A549 (cell line): Measurements from ENCODE around the gene TUBA8. TPM values are rescaled to one million over a fixed set of nuclear protein-coding genes. Genes with fewer than 3 reads are reported as not detected.

Experiments used
- ATAC-seq, 2 experiments: fragments of 200-7000 bp in 1 of 2; fragments of >200 bp in 1 of 2; cut with Nextera tagmentation in 1 of 2; cut with Tn5 transposase in 1 of 2; 3 replicates each; pipeline versions ENCODE4 v1.8.0 to v1.9.1; 2018 to 2020; ENCODE audit warnings: mild to moderate bottlenecking in 1 of 2, moderate library complexity in 1 of 2
- CTCF ChIA-PET: fragments of 300-600 bp; sonication (Branson Sonifier 250); formaldehyde crosslinking; extraction: SDS; loops from one replicate; lab custom pipeline; 2021; ENCODE audit warnings: antibody characterized with exemption, inconsistent platforms; lab: Yijun Ruan, JAX
- POLR2A ChIA-PET: fragments of 350-600 bp; formaldehyde crosslinking; extraction: SDS; loops from one replicate; lab custom pipeline; 2021; ENCODE audit warnings: antibody characterized with exemption, inconsistent platforms; lab: Yijun Ruan, JAX
- DNase-seq, 2 experiments: peaks; one replicate each; pipeline versions ENCODE4 v3.0.0 to v3.0.0-alpha.2; 2011 to 2016; ENCODE audit warnings: low read depth in 1 of 2, low spot score in 1 of 2
- FAIRE-seq: peaks from 2 replicates; lab custom pipeline; 2011; peaks lifted over from hg19 to GRCh38; lab: Jason Lieb, UNC
- H3K27ac ChIP-seq, 2 experiments: fragments of >200 bp; sonication (Bioruptor Twin); formaldehyde crosslinking; 3 replicates each; pipeline ENCODE4 v1.5.1; 2016 to 2017
- H3K4me1 ChIP-seq: fragments of >200 bp; sonication (Bioruptor Twin); formaldehyde crosslinking; 3 replicates; pipeline ENCODE4 v1.6.1; 2016
- H3K4me2 ChIP-seq: fragments of >200 bp; sonication (Bioruptor Twin); formaldehyde crosslinking; 3 replicates; pipeline ENCODE4 v1.6.1; 2016
- H3K4me3 ChIP-seq: fragments of >200 bp; sonication (Bioruptor Twin); formaldehyde crosslinking; 3 replicates; pipeline ENCODE4 v1.5.1; 2016
- H3K9me3 ChIP-seq: fragments of >200 bp; sonication (Bioruptor Twin); formaldehyde crosslinking; 3 replicates; pipeline ENCODE4 v1.6.1; 2016
- CBX8 ChIP-seq: fragments of 200-600 bp; sonication (generic); IDR thresholded peaks from 2 replicates; pipeline ENCODE4 v1.6.1; 2016
- CEBPB ChIP-seq, 2 experiments: fragments of >200 bp in 1 of 2; sonication (Bioruptor Twin) in 1 of 2; formaldehyde crosslinking in 1 of 2; IDR thresholded peaks; 2 replicates each; pipeline ENCODE4 v1.6.1; 2012 to 2016
- CHD2 ChIP-seq: fragments of 150-350 bp; IDR thresholded peaks from 2 replicates; pipeline ENCODE4 v1.6.1; 2014; ENCODE audit warnings: low read length; ENCODE audit not compliant: partially characterized antibody
- CHD4 ChIP-seq: fragments of 200-600 bp; sonication (generic); IDR thresholded peaks from 2 replicates; pipeline ENCODE4 v1.6.1; 2016; ENCODE audit warnings: antibody characterized with exemption, mild to moderate bottlenecking, borderline replicate concordance
- CTCF ChIP-seq: fragments of >200 bp; sonication (Bioruptor Twin); formaldehyde crosslinking; IDR thresholded peaks from 3 replicates; pipeline ENCODE4 v1.5.1; 2016
- EHMT2 ChIP-seq: fragments of 200-600 bp; sonication (generic); IDR thresholded peaks from 2 replicates; pipeline ENCODE4 v1.6.1; 2016; ENCODE audit warnings: antibody characterized with exemption, low read depth, mild to moderate bottlenecking, moderate library complexity
- EP300 ChIP-seq, 2 experiments: fragments of >200 bp; sonication (Bioruptor Twin); formaldehyde crosslinking; IDR thresholded peaks; 2 replicates in 1 of 2; 3 replicates in 1 of 2; pipeline ENCODE4 v1.6.1; 2016 to 2017
- ESRRA ChIP-seq: fragments of 150-350 bp; IDR thresholded peaks from 2 replicates; pipeline ENCODE4 v1.6.1; 2014; ENCODE audit warnings: mild to moderate bottlenecking, low read length, borderline replicate concordance
- FOSB ChIP-seq: fragments of 250-450 bp; sonication (Bioruptor Pico); IDR thresholded peaks from 2 replicates; pipeline ENCODE4 v1.5.0; 2020; ENCODE audit warnings: mild to moderate bottlenecking, moderate library complexity
- FOXS1 ChIP-seq: fragments of 250-450 bp; sonication (Bioruptor Pico); IDR thresholded peaks from 2 replicates; pipeline ENCODE4 v1.5.0; 2020; ENCODE audit warnings: mild to moderate bottlenecking, moderate library complexity
- HDAC2 ChIP-seq: fragments of 200-600 bp; sonication (generic); IDR thresholded peaks from 2 replicates; pipeline ENCODE4 v1.6.1; 2016
- HOXB13 ChIP-seq: fragments of 250-450 bp; sonication (Bioruptor Pico); IDR thresholded peaks from 2 replicates; pipeline ENCODE4 v1.5.0; 2020; ENCODE audit warnings: low read depth, mild to moderate bottlenecking, moderate library complexity
- MAZ ChIP-seq: fragments of 150-350 bp; IDR thresholded peaks from 2 replicates; pipeline ENCODE4 v1.6.1; 2014; ENCODE audit warnings: antibody characterized with exemption, low read depth, low read length, borderline replicate concordance
- MYC ChIP-seq: IDR thresholded peaks from 2 replicates; pipeline ENCODE4 v1.6.1; 2012; ENCODE audit warnings: mild to moderate bottlenecking, inconsistent platforms, low read length, improper control_type of control experiment, borderline replicate concordance
- NFE2L2 ChIP-seq: fragments of 150-350 bp; conservative IDR thresholded peaks from 2 replicates; pipeline ENCODE4 v1.6.1; 2014; ENCODE audit warnings: low read length
- NR3C1 ChIP-seq: fragments of >200 bp; sonication (Bioruptor Twin); formaldehyde crosslinking; IDR thresholded peaks from 3 replicates; pipeline ENCODE4 v1.6.1; 2017
- POLR2A ChIP-seq: IDR thresholded peaks from 2 replicates; pipeline ENCODE4 v1.6.1; 2012; ENCODE audit warnings: mild to moderate bottlenecking, low read length
- RARB ChIP-seq: fragments of 250-450 bp; sonication (Bioruptor Pico); IDR thresholded peaks from 2 replicates; pipeline ENCODE4 v1.8.0; 2021; ENCODE audit warnings: mild to moderate bottlenecking, moderate library complexity
- RCOR1 ChIP-seq: fragments of 150-350 bp; IDR thresholded peaks from 2 replicates; pipeline ENCODE4 v1.6.1; 2014; ENCODE audit warnings: antibody characterized with exemption, low read length, low read depth
- RNF2 ChIP-seq: fragments of 200-600 bp; sonication (generic); IDR thresholded peaks from 2 replicates; pipeline ENCODE4 v1.6.1; 2016; ENCODE audit warnings: low read depth, mild to moderate bottlenecking, antibody characterized with exemption, moderate library complexity, borderline replicate concordance
- TFCP2L1 ChIP-seq: fragments of 250-450 bp; sonication (Bioruptor Pico); IDR thresholded peaks from 2 replicates; pipeline ENCODE4 v1.5.0; 2021; ENCODE audit warnings: mild to moderate bottlenecking
- ZNF302 ChIP-seq: fragments of 250-450 bp; sonication (Bioruptor Pico); IDR thresholded peaks from 2 replicates; pipeline ENCODE4 v1.9.0; 2021; ENCODE audit warnings: inconsistent platforms, mild to moderate bottlenecking, moderate library complexity
- WGBS: methylation state at CpG from one replicate; pipeline ENCODE4 v1.1.6; 2017; ENCODE audit errors: missing lambda C conversion rate; 5-methylcytosine and 5-hydroxymethylcytosine counted together
- polyA plus RNA-seq, 4 experiments: library from polyadenylated mRNA; depleted of rRNA in 3 of 4; stranded (reverse); fragments of >200 nt; fragmentation: RNase III in 1 of 4; extraction: RNeasy Plus Mini Kit Qiagen cat#74134 plus additional on column Dnase treatment in 1 of 4; gene quantifications; 2 replicates in 3 of 4; 3 replicates in 1 of 4; pipeline ENCODE4 v1.2.3, GENCODE V29; 2011 to 2017
- TF ChIP-seq, protein P1 (sequence below): fragments of 200-600 bp; sonication (generic); IDR thresholded peaks from 2 replicates; pipeline ENCODE4 v1.6.1; 2016; ENCODE audit warnings: antibody characterized with exemption, mild to moderate bottlenecking, moderate library complexity

Gene TUBA8
- polyA plus RNA-seq, 2 of the 4 experiments (the other 2 are of a cell fraction): 0.13 to 0.66 TPM

DNA sequence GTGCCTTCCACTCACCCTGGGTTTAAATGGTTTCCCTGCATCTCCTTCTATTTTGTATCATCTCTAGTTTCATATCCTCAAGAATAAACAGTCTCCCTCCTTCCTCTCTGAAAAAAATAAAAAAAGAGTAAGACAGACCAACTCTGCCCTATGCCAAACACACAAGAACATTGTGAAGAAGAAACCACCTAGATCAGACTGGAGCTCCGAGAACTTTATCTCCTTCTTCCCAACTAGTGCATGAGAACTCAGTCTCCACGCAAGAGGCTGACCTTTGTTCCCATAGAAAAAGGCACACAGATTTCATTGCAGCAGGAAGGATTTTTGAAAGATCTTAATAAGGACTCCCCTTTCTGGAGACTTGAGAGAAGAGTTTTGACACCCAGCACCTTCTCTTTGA lies 41.6 kb upstream of the TUBA8 start:
- 90% methylated on average over 2 of the region's 2 CpGs for WGBS
- peak overlapping the region; percentile 34 to 42; a peak in 3 of 6 replicates for H3K27ac ChIP-seq
- H3K4me2 ChIP-seq: no peak overlapping the region
- H3K4me3 ChIP-seq: no peak overlapping the region
- H3K4me1 ChIP-seq: peaks cover 20% of the 10 kb centered on the region
- POLR2A ChIA-PET: no interaction called here
- TF ChIP-seq CEBPB (IDR thresholded peaks at IDR 0.05) (no peak), ZNF302 (no peak), RCOR1 (no peak), RARB (CRISPR knock-in tag) (no peak), TFCP2L1 (CRISPR knock-in tag) (no peak), RNF2 (no peak), CTCF (no peak), HDAC2 (no peak), MYC (no peak), MAZ (no peak), FOXS1 (CRISPR knock-in tag) (no peak), ESRRA (no peak), NR3C1 (no peak), CBX8 (no peak), NFE2L2 (no peak), CHD4 (no peak)
- TF ChIP-seq, protein P1, sequence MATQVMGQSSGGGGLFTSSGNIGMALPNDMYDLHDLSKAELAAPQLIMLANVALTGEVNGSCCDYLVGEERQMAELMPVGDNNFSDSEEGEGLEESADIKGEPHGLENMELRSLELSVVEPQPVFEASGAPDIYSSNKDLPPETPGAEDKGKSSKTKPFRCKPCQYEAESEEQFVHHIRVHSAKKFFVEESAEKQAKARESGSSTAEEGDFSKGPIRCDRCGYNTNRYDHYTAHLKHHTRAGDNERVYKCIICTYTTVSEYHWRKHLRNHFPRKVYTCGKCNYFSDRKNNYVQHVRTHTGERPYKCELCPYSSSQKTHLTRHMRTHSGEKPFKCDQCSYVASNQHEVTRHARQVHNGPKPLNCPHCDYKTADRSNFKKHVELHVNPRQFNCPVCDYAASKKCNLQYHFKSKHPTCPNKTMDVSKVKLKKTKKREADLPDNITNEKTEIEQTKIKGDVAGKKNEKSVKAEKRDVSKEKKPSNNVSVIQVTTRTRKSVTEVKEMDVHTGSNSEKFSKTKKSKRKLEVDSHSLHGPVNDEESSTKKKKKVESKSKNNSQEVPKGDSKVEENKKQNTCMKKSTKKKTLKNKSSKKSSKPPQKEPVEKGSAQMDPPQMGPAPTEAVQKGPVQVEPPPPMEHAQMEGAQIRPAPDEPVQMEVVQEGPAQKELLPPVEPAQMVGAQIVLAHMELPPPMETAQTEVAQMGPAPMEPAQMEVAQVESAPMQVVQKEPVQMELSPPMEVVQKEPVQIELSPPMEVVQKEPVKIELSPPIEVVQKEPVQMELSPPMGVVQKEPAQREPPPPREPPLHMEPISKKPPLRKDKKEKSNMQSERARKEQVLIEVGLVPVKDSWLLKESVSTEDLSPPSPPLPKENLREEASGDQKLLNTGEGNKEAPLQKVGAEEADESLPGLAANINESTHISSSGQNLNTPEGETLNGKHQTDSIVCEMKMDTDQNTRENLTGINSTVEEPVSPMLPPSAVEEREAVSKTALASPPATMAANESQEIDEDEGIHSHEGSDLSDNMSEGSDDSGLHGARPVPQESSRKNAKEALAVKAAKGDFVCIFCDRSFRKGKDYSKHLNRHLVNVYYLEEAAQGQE: no peak
- H3K9me3 ChIP-seq: no peaks in the 10 kb centered on the region
- CTCF ChIA-PET: interaction anchor here (0.7 to 1.4 kb wide), 2 partner anchors 45 to 68 kb away, joined by 3 to 5 read pairs; partner anchors contain the start of gene MICAL3
- FAIRE-seq (no peak), ATAC-seq (no peak), DNase-seq (no peak)

DNA sequence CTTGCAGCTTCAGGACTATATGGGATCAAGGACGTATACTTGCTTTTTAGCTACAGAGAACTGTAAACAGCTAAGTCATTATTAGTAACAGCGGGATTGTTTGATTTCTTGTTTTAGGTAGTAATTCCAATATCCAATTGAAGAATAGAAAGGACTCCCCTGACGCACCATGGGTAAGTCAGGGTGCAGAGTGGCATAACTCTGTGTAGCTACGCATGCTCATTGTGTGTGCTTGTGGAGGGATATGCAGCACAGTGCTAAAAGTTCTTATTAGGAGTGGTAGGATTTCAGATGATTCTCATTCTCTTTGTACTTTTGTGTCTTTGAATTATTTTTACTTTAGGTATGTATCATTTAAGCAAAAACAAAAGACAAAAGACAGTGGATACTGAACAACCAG lies 40.6 kb upstream of the TUBA8 start:
- TF ChIP-seq HOXB13 (no peak), POLR2A (no peak), CHD4 (no peak), EHMT2 (no peak), FOSB (CRISPR knock-in tag) (no peak), CHD2 (no peak), EP300 (IDR thresholded peaks at IDR 0.05) (no peak)
- H3K9me3 ChIP-seq: no peaks in the 10 kb centered on the region
- no peak overlapping the region; a peak in 1 of 6 replicates for H3K27ac ChIP-seq
- CTCF ChIA-PET: interaction anchor here (0.8 to 1.0 kb wide), 2 partner anchors 34 to 69 kb away, joined by 3 to 4 read pairs; no protein-coding TSS in a partner anchor
- POLR2A ChIA-PET: no interaction called here
- ATAC-seq: no peak
- WGBS: 94% methylated on average over 4 of the region's 4 CpGs
- FAIRE-seq: no peak
- no peak overlapping the region for H3K4me3 ChIP-seq
- no peak for DNase-seq
- H3K4me1 ChIP-seq: peaks cover 15% of the 10 kb centered on the region
- no peak overlapping the region for H3K4me2 ChIP-seq
